ENCODE data around the gene DCC.

Gene DCC

DNA sequence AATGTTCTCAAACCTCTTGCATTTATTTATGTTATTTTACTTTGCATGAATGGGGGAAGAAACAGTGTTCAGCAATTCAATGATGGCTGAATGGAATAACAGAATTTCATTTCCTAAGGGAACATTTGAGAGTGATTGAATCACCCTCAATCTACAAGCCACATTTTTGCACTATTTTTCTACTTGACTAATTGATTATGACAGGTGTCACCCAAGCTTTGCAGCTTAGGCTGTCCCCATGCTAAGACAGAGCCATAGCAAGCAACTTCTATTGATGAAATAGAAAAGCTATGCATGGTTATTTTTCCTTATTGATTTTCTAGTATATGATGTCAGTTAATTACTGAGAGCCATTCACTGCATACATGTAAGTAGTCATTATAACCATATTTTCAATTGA lies 795.7 kb downstream of the DCC start:
- TF ChIP-seq, protein P1, sequence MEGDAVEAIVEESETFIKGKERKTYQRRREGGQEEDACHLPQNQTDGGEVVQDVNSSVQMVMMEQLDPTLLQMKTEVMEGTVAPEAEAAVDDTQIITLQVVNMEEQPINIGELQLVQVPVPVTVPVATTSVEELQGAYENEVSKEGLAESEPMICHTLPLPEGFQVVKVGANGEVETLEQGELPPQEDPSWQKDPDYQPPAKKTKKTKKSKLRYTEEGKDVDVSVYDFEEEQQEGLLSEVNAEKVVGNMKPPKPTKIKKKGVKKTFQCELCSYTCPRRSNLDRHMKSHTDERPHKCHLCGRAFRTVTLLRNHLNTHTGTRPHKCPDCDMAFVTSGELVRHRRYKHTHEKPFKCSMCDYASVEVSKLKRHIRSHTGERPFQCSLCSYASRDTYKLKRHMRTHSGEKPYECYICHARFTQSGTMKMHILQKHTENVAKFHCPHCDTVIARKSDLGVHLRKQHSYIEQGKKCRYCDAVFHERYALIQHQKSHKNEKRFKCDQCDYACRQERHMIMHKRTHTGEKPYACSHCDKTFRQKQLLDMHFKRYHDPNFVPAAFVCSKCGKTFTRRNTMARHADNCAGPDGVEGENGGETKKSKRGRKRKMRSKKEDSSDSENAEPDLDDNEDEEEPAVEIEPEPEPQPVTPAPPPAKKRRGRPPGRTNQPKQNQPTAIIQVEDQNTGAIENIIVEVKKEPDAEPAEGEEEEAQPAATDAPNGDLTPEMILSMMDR (IDR thresholded peaks at IDR 0.05; ENCODE audit: control insufficient read depth, insufficient read depth, low read depth, low read length, missing control alignments) = no peak
- DNase-seq (ENCODE audit: low read depth) = no peak
- no peak overlapping the region for H3K4me3 ChIP-seq (ENCODE audit: control insufficient read depth, low read depth, low read length)

DNA sequence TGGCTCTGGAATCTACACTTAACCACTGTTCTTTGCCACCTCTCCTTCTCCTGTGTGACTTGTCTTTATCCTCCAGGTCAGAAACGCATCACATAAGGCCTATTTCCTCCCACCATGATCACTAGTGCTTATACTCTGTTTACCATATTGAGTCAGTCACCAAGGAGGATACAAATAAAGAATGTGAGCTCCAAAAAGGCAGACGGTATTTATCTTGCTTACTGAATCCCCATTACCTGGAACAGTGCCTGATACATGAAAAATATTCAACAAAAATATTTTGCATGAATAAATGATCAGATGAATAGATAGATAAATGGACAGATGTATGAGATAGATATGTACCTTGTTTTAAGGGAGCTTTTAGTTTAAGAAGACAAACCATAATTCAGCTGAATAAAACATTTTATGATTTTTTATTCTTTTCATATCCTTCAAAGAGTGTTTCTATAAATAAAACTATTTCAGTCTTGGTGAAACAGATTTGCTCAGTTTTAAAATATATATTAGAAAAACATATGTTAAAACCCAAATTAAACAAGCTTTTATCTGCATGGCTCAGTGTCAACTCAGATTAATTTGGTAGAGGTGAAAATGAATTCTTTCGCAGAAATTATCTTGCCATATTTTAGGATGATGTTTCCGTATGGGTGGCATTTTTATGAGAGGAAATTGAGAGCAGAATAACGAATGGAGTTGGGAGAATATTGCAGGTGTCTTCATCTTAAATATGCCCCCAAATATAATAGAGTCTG lies 799.9 kb downstream of the DCC start:
- no peak overlapping the region for H3K4me3 ChIP-seq (ENCODE audit: control insufficient read depth, low read depth, low read length)
- TF ChIP-seq, protein P1 (IDR thresholded peaks at IDR 0.05; ENCODE audit: control insufficient read depth, insufficient read depth, low read depth, low read length, missing control alignments) = no peak
- no peak for DNase-seq (ENCODE audit: low read depth)

DNA sequence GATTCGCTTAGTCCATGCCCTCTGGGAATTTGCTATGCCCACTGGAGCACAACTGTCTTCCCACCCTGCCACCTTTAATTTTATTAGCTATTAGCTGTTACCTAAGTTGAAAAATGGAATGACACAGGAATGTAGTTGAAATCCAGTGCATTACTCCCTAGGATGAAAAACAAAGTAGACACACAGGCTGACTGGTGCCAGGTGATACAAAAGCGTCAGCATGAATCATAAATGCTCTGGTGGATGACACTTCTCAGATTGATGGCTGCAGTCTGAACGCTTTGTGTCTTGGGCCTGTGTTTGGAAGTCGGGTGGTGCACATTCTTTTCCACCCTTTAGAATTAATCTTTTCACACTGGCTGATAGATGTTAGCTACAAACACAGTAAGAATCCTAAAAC lies 802.0 kb downstream of the DCC start:
- TF ChIP-seq, protein P1 (IDR thresholded peaks at IDR 0.05; ENCODE audit: control insufficient read depth, insufficient read depth, low read depth, low read length, missing control alignments) = no peak
- H3K4me3 ChIP-seq (ENCODE audit: control insufficient read depth, low read depth, low read length) = no peak overlapping the region
- DNase-seq (ENCODE audit: low read depth) = no peak

- H3K4me3 ChIP-seq (ENCODE audit: control insufficient read depth, low read depth, low read length) = no peak overlapping the region
- DNase-seq (ENCODE audit: low read depth) = no peak
- TF ChIP-seq, protein P1 (IDR thresholded peaks at IDR 0.05; ENCODE audit: control insufficient read depth, insufficient read depth, low read depth, low read length, missing control alignments) = no peak
These were observed 807.5 kb downstream of the DCC start for GRCh38 chr18:53147472-53147871.

- H3K4me3 ChIP-seq (ENCODE audit: control insufficient read depth, low read depth, low read length) = no peak overlapping the region
- TF ChIP-seq, protein P1 (IDR thresholded peaks at IDR 0.05; ENCODE audit: control insufficient read depth, insufficient read depth, low read depth, low read length, missing control alignments) = no peak
- no peak for DNase-seq (ENCODE audit: low read depth)
These were observed 808.1 kb downstream of the DCC start for GRCh38 chr18:53148123-53148522.

GRCh38 chr18:53152476-53152875 lies 812.5 kb downstream of the DCC start:
- DNase-seq (ENCODE audit: low read depth) = no peak
- no peak overlapping the region for H3K4me3 ChIP-seq (ENCODE audit: control insufficient read depth, low read depth, low read length)
- TF ChIP-seq, protein P1 (IDR thresholded peaks at IDR 0.05; ENCODE audit: control insufficient read depth, insufficient read depth, low read depth, low read length, missing control alignments) = no peak
